ENCODE measurements around the gene SLC9A9.
"Not testable (repeated sequence)": the region's sequence is repeated elsewhere in the genome, so short reads cannot be mapped to it uniquely, and the experiment has no call there.

Gene SLC9A9

DNA sequence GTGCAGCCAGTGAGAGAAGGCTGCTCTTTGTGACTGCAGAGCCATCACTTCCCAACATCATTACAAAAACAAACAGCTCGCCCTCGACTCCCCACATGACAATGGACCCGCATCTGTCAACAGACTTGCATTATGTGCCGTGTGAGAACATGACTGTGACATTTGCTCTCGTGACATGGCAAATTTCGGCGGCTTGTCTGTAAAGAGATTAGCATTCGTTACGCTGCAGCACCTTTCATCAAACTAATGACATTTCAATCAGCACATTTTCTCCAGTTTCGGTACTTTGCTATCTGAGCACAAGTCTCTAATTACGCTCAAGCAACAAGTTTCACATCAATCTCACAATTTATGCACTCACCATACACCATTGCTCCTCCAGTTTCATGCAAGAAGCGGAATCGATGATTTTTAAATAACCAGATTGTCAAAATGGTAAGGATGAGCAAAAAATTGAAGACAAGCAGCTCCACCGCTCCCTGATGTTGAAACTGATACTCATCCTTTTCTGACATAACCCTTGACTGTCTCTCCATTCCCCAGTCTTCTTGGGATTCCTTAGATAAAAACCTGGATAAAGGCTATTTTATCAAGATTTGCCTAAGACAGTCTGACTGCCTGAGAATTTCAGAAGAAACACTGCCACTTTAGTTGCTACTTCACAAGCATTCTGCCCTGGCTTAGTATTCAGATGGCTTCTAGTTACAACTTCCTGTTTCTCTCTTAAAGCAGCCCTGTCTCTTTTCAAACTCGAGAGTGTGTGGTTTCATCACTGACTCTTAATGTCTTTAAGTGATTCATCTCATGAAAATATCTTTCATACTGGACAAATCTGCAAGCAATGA, at the start of gene SLC9A9:
TSS of gene SLC9A9 (minus strand) at position 682 of the 845 bp plus-strand sequence. CDS start at position 536, 146 bp downstream.
- peak; percentile 20 for DNase-seq

DNA sequence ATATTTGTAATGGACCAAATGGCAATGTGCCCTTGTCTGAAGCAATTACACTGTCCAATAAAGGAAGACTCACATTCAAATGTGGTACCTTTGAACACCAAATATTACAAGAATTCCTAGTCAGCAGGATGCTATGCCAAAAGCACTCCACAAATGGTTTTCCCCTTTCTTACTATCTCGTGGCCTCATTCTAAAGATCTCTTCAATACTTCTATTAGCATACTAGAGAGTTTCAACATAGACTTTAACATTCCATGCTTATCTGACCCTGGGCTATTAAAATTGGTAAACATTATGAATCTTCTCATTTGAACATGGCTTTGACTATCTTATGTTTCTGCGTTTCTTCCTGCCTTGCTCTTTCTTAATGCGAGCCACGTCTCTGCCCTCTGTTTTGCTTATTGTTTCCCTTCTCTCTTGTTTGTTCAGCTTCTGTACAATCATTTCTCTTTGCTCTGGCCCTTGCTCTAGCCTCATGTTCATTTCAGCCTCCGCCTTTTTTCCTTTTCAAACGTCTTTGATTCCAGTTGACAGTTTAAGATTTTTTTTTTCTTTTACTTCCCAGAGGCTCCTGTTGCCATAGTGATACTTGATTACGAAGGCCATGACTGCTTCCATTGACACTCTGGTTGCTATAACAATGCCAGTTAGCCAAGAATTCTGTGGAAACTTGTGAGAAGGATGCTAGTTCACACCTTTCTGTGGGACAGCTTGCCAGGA, 49.5 kb upstream of the SLC9A9 start:
- DNase-seq = peak; percentile 47

DNA sequence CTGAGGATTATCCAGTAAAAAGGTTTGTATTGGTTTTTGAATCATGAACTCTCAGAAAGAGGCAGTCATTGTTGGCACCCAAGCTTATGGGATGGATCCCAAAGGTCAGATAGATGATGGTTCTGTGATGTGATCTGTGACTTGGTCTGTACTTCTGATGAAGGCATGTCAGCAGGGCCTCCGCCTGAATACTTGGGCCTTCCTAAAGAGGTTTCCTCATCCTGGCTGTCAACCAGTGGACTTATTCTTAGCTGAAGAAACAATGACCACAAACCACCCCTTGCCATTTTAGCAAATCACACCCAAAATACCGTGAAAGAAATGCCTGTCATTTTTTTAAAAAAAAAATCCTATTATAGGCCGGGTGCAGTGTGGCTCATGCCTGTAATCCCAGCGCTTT, 48.2 kb upstream of the SLC9A9 start:
- no peak for DNase-seq

DNA sequence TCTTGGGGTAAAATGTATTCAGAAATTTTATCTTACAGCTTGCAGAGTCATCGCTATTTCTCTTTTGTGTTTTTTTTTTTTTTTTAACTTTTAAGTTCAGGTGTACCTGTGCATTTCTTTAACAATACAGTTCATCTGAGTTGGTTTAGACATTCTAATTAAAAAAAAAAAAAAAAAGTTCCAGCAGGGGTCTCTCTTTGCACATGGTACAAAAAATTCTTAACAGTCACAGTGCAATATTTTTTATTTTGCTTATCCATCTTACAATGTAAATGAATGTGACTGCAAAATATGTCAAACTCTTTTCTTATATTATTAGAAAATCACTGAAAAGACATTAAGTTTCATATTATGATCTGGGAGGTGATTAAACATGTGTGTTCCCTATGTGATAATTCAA, 47.5 kb upstream of the SLC9A9 start:
- peak; percentile 21 for DNase-seq

DNA sequence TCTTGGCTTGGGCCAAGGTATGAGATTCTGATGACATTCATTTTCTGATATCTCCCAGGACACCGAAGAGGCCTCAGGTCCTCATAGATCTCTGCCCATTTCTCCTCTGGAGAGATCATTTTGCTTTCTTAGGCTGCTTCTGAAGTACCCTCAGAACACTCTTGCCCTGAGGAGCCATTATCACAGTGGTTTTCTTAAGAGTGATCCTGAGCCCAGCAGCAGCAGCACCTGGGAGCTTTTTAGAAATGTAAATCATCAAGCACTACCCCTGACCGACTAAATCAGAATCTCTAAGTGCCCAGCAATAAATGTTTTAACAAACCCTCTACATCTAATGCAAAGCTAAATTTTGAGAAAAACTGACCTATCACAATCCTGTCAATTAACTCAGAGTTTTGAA, 40.6 kb upstream of the SLC9A9 start:
- no peak for DNase-seq

DNA sequence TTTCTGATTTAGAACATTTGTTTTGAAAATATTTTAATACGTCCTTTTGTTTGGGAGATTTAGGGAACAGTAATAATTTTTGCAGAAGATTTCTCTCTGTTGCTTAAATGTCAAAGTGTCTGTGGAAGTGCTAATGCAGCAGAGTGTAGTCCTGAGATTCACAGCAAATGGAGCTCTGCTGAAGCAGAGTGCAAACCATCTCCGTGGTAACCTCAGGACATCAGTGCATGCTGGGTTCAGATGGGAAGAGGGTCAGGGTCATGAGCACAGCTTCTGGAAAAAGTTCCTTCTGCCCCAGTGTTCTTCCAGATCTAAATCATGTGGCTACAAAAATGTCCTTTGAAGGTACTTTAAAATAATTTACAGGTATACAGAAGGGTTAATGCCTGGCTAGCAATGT, 39.9 kb upstream of the SLC9A9 start:
- DNase-seq = no peak

DNA sequence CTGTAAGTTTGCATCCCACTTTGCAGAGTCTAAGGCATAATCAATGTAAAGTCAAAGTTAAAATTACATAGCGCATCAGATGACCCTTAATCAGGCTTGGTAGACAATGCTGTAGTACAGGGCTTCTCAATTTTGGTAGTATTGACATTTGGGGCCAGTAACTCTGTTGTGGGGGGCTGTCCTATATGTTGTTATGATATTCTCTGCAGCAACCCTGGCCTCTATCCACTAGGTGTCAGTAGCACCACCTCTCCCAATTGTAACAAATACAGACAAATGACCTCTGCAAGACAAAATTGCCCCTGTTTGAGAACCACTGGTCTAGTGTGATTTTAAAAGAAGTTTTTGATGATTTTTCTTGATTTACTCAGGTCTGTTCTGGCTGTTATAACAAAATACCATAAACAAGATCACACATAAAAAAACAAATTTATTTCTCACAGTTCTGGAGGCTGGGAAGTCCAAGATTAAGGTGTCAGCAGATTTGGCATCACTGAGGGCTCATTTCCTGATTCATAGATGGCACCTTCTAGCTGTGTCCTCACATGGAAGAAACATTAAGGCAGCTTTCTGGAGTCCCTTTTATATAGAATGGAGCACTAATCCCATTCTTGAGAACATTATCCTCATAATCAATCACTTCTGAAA, 37.6 kb upstream of the SLC9A9 start:
- DNase-seq = peak; percentile 6

DNA sequence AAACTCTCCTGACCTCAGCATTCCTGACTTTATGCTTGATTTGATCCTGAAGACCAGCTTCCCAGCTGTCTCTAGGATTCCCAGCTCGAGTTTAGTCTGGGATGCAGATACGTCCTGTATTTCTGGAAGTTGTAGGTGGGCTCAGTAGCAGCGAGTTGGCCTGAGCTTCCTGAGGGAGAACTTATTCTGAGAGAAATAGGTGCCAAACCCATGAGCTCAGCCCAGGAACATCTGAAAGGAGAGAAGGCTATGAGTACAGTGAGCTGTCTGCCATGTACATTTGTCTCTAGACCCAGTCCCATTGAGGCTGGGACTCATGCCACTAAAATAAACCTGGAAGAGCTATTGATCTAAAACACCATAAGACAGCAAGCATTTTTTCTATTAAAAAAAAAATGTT, 36.6 kb upstream of the SLC9A9 start:
- DNase-seq = no peak

DNA sequence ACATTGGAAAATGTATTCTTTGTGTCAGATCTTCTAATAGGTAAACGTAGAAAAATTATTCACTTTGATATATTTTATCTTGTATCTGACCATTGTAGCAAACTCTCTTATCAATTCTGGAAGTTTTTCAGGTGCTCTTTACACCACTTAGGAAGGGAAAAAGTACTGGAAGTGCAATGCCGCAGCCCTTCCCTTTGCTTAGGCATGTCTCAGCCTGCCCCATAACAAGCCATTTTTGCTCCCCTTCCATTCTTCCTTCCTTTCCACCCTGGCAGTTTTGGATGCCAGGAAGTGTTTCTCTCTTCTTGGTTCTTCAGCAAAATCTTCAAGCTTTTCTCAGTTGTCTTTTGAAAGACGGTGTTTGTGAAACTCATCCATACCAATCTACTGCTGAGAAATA, 34.9 kb upstream of the SLC9A9 start:
- no peak for DNase-seq

DNA sequence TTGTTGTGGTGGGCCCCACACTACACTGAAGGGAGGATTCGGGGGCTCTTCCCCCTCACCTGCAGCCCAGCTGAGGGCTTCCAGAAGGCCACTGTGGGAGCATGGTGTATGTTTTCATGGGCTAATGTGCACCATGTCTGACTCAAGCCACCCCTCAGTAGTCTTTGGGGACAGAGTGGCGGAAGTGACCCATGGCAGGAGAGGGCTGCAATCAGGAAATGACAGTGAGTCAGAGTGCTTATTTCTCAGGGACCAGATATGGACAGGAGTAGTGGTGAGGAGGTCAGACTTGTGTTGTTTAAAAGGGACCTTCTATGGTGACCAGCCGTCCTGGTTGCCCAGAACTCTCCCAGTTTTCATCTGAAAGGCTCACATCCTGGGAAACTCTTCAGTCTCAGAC, 32.8 kb upstream of the SLC9A9 start:
- no peak for DNase-seq

DNA sequence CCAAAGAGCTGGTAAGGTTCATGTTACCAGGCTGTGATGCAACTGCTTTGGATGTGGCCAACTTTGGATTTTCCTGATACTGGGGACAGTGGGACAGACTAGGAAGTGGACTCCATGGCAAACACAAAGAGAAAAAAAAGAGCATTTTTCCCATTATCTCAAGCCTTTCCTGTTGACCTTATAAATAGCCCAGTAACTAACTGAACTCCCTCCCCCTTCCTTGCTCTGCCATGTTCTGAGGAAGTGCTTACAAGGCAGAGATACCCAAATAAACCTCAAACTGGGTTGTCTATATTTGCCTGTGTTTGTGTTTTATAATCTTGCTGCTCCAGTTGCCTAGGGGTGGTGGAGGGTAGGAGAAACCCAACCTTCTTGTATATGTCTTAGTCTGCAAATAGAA, 27.3 kb upstream of the SLC9A9 start:
- DNase-seq = no peak

DNA sequence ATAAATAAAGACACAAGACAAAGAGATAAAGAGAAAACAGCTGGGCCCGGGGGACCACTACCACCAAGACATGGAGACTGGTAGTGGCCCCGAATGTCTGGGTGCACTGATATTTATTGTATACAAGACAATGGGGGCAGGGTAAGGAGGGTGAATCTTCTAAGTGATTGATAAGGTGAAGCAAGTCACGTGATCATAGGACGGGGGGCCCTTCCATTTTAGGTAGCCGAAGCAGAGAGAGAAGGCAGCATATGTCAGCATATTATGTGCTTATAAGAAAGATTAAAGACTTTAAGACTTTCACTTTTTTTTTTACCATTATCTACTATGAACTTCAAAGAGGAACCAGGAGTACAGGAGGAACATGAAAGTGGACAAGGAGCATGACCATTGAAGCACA, 25.3 kb upstream of the SLC9A9 start:
- not testable (repeated sequence) for DNase-seq

DNA sequence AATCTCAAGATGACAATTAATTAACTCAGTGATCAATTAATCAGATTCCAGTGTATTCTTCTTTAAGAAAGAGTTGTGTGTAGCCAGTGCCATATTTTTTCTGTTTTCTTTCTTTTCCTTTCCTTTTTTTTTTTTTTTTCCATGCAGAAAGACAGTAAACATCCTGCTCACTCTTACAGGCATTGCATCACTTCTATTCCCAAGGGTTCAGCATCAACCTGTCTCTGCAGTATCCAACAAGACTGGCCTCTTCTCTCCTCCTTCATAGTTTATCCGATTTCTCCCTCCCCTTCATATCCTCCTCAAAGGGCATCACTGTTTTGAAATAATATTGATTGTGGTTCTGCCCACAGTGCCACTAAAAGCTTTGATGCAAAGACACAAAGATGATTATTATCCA, 17.0 kb upstream of the SLC9A9 start:
- no peak for DNase-seq

DNA sequence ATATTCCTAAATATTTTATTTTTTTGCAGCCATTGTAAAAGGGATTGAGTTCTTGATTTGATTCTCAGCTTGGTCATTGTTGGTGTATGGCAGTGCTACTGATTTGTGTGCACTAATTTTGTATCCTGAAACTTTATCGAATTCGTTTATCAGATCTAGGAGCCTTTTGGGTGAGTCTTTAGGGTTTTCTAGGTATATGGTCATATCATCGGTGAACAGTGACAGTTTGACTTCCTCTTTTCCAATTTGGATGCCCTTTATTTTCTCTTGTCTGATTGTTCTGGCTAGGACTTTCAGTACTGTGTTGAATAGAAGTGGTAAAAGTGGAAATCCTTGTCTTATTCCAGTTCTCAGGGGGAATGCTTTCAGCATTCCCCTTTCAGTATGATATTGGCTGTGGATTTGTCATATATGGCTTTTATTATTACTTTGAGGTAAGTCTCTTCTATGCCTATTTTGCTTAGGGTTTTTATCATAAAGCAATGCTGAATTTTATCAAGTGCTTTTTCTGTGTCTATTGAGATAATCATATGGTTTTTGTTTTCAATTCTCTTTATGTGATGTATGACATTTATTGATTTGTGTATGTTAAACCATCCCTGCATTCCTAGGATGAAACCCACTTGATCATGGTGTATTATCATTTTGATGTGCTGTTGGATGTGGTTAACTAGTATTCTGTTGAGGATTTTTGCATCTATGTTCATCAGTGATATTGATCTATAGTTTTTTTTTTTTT, 11.4 kb upstream of the SLC9A9 start:
- DNase-seq = no peak

DNA sequence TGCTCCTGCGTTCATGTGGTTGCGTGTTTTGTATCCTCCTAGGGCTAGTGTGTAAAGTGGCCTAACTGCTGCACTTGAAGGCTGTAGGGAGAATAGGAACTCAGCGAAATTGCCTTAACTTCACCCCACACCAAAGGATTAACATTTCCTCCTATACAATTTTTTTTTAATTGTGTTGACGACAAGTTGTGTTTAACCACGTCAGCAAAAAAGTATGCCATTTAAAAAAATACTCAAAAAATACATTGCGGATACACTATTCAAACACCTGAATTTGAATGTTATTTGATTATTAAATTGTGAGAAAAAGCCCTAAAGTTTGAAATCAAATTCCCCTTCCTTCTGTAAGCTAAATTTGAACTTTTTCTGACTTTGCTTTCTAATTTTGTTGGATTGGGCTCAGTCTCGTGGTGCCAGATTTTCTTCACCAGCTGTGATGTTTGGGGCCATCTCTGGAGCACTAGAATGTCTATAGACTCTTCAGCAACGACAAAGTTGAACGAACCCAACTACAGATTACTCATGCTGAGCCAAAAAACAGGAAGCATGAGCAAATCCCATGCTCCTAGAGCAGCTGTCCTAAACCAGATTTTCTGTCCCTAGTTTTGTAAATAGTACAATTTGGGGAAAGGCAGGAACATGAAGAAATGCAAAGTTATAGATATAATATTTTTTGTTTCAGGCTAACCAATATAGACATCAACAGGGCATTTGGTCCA, 8.1 kb upstream of the SLC9A9 start:
- no peak for DNase-seq

DNA sequence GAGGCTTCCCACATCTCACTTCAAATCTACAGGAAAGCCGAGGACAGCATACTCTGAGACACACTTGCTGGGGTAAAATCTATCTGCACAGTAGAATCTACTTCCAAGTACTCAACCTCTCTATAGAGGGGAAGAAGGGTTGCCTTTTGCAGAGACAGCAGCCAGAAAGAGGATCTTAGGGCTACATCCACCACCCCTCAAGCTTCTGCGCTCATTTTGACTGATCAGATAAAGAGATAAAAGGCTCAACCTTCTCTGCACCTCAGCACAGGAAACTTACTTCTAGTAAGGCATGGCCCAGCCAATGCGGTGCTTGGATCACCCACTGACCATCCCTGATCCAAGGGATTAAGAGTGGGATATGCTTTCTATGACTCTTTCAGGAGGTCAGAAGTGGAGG, 6.9 kb upstream of the SLC9A9 start:
- no peak for DNase-seq

DNA sequence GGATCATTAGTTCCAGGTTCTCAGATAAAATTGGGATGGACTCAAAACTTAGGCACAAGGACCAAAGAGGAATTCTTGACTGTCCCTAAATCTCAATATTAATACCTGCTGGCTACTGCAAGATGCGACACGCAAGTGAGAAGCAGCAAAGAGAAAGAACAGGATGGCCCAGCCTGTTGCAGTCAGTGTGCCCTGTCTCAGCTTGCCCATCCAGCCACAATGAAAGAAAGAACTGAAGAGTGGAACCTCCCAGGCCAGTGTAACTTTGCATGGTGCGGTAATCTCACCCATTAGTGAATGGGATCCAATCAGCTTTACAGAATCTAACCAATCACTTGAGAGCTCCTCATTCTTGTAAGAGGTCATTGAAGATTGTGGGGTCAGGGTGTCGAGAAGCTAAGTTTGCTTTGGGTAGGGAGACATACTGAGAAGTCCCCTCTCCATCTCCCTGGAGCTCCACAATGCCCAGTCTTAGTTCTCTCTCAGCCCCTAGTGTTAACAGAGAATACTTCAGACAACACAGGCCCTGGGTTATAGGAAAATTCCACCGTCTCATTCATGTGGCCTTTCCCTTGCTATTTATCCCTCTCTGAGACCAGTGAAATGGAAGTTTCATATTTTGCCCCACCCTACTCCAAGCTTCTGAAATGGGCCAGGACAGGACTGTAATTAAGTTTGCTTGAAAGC, 3.2 kb upstream of the SLC9A9 start:
- DNase-seq = no peak

DNA sequence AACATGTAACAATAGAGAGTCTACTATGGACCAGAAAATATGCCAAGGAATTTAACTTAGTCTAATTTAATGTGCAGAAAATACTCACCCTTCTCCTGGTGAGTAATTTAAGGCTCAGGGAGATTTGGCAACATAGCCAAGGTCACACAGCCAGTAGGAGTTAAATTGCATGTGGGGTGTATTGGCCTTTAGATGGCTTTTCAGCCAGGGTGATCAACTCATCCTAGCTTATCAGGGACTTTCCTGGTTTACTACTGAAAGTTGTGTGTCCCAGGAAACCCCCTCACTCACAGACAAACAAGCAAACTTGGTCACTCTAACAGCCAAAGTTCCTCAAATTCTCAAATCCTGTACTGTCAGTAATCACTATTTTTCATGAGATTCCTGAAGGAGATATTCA, 2.6 kb upstream of the SLC9A9 start:
- no peak for DNase-seq

DNA sequence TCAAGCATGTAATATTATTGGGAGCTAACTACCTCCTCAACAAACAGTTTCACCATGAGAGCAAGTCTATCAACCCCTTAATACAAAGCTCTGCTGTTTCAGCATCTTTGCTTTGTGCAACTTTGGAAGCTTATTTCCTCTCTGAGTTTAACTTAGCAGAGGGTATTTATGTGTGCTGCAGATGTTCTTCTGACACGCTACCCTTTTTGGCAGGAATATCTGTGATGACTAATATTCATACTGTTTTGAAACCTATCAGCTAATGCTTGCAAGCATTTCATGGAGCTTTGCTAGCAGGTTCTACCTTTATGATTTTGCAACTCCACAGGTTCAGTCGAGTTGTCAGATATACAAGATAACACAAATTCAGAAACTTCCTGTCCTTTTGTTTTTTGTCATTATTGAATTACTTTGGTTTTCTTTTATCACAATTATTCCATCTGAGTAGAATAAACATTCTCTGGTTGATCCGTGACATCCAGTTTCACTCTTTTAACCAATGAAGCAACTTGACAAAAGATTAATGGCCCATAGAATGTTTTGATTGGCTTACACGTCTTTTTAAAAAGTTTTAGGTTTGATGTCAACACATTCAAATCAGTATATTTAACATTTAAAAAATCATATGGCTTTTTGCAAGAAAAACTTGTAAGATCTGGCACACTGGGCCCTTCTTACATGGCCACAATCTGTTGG, 1.7 kb upstream of the SLC9A9 start:
- DNase-seq = no peak

DNA sequence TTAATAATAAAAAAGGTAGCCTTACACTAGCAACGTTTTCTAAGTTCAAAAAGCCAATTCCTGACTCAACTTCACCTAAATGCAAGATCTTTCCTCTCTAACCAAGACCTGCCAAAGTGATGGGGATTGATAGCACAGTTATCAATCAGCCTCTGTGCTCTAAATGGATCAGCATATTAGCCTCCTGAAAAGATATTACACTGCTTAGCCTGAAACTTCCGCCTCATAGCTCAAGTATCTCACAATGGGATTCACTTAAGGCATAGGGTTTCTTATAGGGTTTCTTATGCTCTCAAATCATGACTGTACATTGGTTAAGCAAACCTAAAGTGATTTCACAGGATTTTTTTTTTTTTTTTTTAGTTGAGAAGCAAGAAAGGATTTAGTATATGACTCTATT, 436 bp upstream of the SLC9A9 start:
- no peak for DNase-seq

DNA sequence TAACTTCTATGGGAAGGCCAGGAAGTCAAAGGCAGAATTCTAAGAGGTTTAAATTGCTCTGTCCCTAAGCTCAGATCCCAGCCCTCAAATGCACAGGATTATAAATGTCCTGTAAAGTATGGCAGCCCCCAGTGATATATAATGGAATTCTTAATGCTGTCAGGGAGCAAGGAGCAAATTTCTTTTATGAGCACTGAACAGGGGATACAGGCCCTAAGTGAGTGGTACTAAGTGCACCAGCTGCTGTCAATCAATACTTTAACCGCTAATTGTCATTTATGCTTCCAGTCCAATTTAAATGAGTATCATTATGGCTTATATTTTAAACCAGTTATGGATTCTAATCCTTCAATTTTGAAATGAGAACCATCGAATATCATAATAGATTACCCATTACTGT, 4.7 kb downstream of the SLC9A9 start:
- no peak for DNase-seq
